Liver (tissue), 9 donors: Measurements from ENCODE around the gene CHL1. TPM values are rescaled to one million over a fixed set of nuclear protein-coding genes. Genes with fewer than 3 reads are reported as not detected.

Experiments
- DNase-seq: peaks from one replicate; pipeline ENCODE4 v3.0.0-alpha.2; 2017; ENCODE audit warnings: low spot score
- H3K27ac ChIP-seq, 2 donors: one replicate each; pipeline ENCODE4 v1.7.0; 2013; ENCODE audit warnings: inconsistent platforms in 2 of 2, low read length in 2 of 2, control low read depth in 1 of 2, low read depth in 1 of 2, mild to moderate bottlenecking in 1 of 2
- H3K27me3 ChIP-seq, 4 donors: one replicate each; pipeline versions ENCODE4 v1.6.1 to v1.7.0; 2013; ENCODE audit warnings: low read length in 3 of 4, inconsistent platforms in 1 of 4, mild to moderate bottlenecking in 1 of 4, moderate library complexity in 1 of 4; ENCODE audit not compliant: control insufficient read depth in 4 of 4, insufficient read depth in 4 of 4
- H3K36me3 ChIP-seq, 4 donors: one replicate each; pipeline versions ENCODE4 v1.6.1 to v1.7.0; 2013; ENCODE audit warnings: low read length in 3 of 4, mild to moderate bottlenecking in 3 of 4, low read depth in 1 of 4, moderate library complexity in 1 of 4; ENCODE audit not compliant: control insufficient read depth in 4 of 4, insufficient read depth in 3 of 4
- H3K4me1 ChIP-seq, 4 donors: one replicate each; pipeline versions ENCODE4 v1.6.1 to v1.7.0; 2013; ENCODE audit warnings: low read length in 3 of 4, mild to moderate bottlenecking in 3 of 4, moderate library complexity in 1 of 4; ENCODE audit not compliant: control insufficient read depth in 4 of 4, insufficient read depth in 4 of 4
- H3K4me3 ChIP-seq, 3 donors: one replicate each; pipeline versions ENCODE4 v1.6.1 to v1.7.0; 2013; ENCODE audit warnings: low read length in 3 of 3, control low read depth in 1 of 3, low read depth in 1 of 3, mild to moderate bottlenecking in 1 of 3
- H3K9ac ChIP-seq, 2 donors: one replicate each; pipeline ENCODE4 v1.7.0; 2013; ENCODE audit warnings: low read length in 2 of 2, mild to moderate bottlenecking in 2 of 2, moderate library complexity in 2 of 2, control low read depth in 1 of 2, low read depth in 1 of 2
- H3K9me3 ChIP-seq, 4 donors: one replicate each; pipeline versions ENCODE4 v1.6.1 to v1.7.0; 2013; ENCODE audit warnings: low read length in 3 of 4; ENCODE audit not compliant: control insufficient read depth in 4 of 4
- EGR1 ChIP-seq, 2 donors: IDR thresholded peaks; 2 replicates each; pipeline ENCODE4 v1.6.1; 2016 to 2018; ENCODE audit warnings: antibody characterized with exemption in 2 of 2, low read depth in 2 of 2
- FOXA2 ChIP-seq: IDR thresholded peaks from 2 replicates; pipeline ENCODE4 v1.6.1; 2016; ENCODE audit warnings: antibody characterized with exemption
- HNF4A ChIP-seq, 2 donors: conservative IDR thresholded peaks; 2 replicates each; pipeline ENCODE4 v1.6.1; 2016; ENCODE audit warnings: antibody characterized with exemption in 2 of 2, mild to moderate bottlenecking in 2 of 2
- HNF4G ChIP-seq: IDR thresholded peaks from 2 replicates; pipeline ENCODE4 v1.6.1; 2016; ENCODE audit warnings: antibody characterized with exemption
- JUND ChIP-seq, 2 donors: IDR thresholded peaks; 2 replicates each; pipeline ENCODE4 v1.6.1; 2016; ENCODE audit warnings: antibody characterized with exemption in 2 of 2
- RAD21 ChIP-seq, 2 donors: IDR thresholded peaks; 2 replicates each; pipeline ENCODE4 v1.6.1; 2016; ENCODE audit warnings: antibody characterized with exemption in 2 of 2, mild to moderate bottlenecking in 2 of 2
- RXRA ChIP-seq, 2 donors: IDR thresholded peaks; 2 replicates each; pipeline ENCODE4 v1.6.1; 2017 to 2018; ENCODE audit warnings: antibody characterized with exemption in 2 of 2, mild to moderate bottlenecking in 1 of 2
- SP1 ChIP-seq: IDR thresholded peaks from 2 replicates; pipeline ENCODE4 v1.6.1; 2018; ENCODE audit warnings: antibody characterized with exemption, mild to moderate bottlenecking
- TAF1 ChIP-seq: conservative IDR thresholded peaks from 2 replicates; pipeline ENCODE4 v1.6.1; 2016; ENCODE audit warnings: antibody characterized with exemption, mild to moderate bottlenecking
- YY1 ChIP-seq: IDR thresholded peaks from 2 replicates; pipeline ENCODE4 v1.6.1; 2016; ENCODE audit warnings: antibody characterized with exemption, mild to moderate bottlenecking
- WGBS: extraction: QIAGEN DNeasy Blood & Tissue Kit; methylation state at CpG from one replicate; pipeline ENCODE4 v1.1.7; 2013; 5-methylcytosine and 5-hydroxymethylcytosine counted together
- polyA plus RNA-seq, 2 donors: library from polyadenylated mRNA; stranded (reverse) in 1 of 2; unstranded in 1 of 2; fragments of 200-250 nt in 1 of 2; fragments of >200 nt in 1 of 2; fragmentation: Nextera tagmentation in 1 of 2; extraction: Ambion mirVana in 1 of 2; gene quantifications; one replicate each; pipeline versions ENCODE4 v1.2.1 to v1.2.3, GENCODE V29; 2013 to 2015
- total RNA-seq, 2 donors: library from RNA; depleted of rRNA; stranded (reverse); fragments of >200 nt; gene quantifications; one replicate each; pipeline ENCODE4 v1.2.3, GENCODE V29; 2014
- TF ChIP-seq, protein P1 (sequence below): IDR thresholded peaks from 2 replicates; pipeline ENCODE4 v1.6.1; 2016; ENCODE audit warnings: antibody characterized with exemption
- TF ChIP-seq, protein P2 (sequence below): IDR thresholded peaks from 2 replicates; pipeline ENCODE4 v1.6.1; 2016; ENCODE audit warnings: antibody characterized with exemption
- TF ChIP-seq, protein P3 (sequence below): IDR thresholded peaks from 2 replicates; pipeline ENCODE4 v1.6.1; 2016; ENCODE audit warnings: antibody characterized with exemption, mild to moderate bottlenecking
- TF ChIP-seq, protein P4 (sequence below): IDR thresholded peaks from 2 replicates; pipeline ENCODE4 v1.6.1; 2016; ENCODE audit warnings: antibody characterized with exemption
- donor health status: healthy.
- donor health status: healthy.
- donor health status: healthy.
- donor health status: healthy.
- donor health status: healthy.

The CHL1 gene
- total and polyA plus RNA-seq, 4 donors, result 0.03 to 8.1 (median 0.66) TPM

DNA sequence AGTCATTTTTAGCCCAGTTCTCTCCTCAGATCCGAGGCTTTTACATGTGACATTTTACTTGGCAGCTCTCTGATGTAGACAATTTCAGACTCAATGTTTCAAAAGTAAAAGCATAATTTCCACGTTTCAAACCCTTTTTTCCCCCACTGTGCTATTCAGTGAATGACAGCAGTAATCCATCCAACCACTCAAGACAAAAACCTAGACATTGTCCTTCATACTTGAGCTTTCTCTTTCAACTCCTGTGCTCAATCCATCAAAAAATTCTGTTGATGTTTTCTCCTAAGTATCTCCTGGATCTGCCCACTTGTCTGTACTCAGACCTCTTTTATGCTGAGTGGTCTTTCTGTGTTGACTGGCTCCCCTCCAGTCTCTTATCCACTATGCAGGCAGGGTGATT is 214.7 kb downstream of the CHL1 start:
- Histone ChIP-seq H3K9me3 (no peaks in the 10 kb centered on the region), H3K27me3 (no peaks in the 10 kb centered on the region), H3K4me3 (no peak overlapping the region), H3K4me1 (no peaks in the 10 kb centered on the region), H3K27ac (no peak overlapping the region), H3K36me3 (no peaks in the 10 kb centered on the region), H3K9ac (no peak overlapping the region)
- no peak for DNase-seq
- TF ChIP-seq, protein P1, sequence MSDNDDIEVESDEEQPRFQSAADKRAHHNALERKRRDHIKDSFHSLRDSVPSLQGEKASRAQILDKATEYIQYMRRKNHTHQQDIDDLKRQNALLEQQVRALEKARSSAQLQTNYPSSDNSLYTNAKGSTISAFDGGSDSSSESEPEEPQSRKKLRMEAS, result no peak
- TF ChIP-seq HNF4G (no peak), FOXA2 (no peak), EGR1 (IDR thresholded peaks at IDR 0.05; ENCODE audit: low read depth in 2 of 2) (no peak), RXRA (IDR thresholded peaks at IDR 0.05) (no peak), YY1 (no peak), JUND (IDR thresholded peaks at IDR 0.05) (no peak), HNF4A (conservative IDR thresholded peaks at IDR 0.05) (no peak), SP1 (no peak), TAF1 (no peak)
- TF ChIP-seq, protein P2, sequence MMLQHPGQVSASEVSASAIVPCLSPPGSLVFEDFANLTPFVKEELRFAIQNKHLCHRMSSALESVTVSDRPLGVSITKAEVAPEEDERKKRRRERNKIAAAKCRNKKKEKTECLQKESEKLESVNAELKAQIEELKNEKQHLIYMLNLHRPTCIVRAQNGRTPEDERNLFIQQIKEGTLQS, result no peak
- TF ChIP-seq, protein P3, sequence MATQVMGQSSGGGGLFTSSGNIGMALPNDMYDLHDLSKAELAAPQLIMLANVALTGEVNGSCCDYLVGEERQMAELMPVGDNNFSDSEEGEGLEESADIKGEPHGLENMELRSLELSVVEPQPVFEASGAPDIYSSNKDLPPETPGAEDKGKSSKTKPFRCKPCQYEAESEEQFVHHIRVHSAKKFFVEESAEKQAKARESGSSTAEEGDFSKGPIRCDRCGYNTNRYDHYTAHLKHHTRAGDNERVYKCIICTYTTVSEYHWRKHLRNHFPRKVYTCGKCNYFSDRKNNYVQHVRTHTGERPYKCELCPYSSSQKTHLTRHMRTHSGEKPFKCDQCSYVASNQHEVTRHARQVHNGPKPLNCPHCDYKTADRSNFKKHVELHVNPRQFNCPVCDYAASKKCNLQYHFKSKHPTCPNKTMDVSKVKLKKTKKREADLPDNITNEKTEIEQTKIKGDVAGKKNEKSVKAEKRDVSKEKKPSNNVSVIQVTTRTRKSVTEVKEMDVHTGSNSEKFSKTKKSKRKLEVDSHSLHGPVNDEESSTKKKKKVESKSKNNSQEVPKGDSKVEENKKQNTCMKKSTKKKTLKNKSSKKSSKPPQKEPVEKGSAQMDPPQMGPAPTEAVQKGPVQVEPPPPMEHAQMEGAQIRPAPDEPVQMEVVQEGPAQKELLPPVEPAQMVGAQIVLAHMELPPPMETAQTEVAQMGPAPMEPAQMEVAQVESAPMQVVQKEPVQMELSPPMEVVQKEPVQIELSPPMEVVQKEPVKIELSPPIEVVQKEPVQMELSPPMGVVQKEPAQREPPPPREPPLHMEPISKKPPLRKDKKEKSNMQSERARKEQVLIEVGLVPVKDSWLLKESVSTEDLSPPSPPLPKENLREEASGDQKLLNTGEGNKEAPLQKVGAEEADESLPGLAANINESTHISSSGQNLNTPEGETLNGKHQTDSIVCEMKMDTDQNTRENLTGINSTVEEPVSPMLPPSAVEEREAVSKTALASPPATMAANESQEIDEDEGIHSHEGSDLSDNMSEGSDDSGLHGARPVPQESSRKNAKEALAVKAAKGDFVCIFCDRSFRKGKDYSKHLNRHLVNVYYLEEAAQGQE, result no peak
- TF ChIP-seq, protein P4, sequence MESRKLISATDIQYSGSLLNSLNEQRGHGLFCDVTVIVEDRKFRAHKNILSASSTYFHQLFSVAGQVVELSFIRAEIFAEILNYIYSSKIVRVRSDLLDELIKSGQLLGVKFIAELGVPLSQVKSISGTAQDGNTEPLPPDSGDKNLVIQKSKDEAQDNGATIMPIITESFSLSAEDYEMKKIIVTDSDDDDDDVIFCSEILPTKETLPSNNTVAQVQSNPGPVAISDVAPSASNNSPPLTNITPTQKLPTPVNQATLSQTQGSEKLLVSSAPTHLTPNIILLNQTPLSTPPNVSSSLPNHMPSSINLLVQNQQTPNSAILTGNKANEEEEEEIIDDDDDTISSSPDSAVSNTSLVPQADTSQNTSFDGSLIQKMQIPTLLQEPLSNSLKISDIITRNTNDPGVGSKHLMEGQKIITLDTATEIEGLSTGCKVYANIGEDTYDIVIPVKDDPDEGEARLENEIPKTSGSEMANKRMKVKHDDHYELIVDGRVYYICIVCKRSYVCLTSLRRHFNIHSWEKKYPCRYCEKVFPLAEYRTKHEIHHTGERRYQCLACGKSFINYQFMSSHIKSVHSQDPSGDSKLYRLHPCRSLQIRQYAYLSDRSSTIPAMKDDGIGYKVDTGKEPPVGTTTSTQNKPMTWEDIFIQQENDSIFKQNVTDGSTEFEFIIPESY, result no peak
- WGBS, result 26% methylated on average over 2 of the region's 2 CpGs

DNA sequence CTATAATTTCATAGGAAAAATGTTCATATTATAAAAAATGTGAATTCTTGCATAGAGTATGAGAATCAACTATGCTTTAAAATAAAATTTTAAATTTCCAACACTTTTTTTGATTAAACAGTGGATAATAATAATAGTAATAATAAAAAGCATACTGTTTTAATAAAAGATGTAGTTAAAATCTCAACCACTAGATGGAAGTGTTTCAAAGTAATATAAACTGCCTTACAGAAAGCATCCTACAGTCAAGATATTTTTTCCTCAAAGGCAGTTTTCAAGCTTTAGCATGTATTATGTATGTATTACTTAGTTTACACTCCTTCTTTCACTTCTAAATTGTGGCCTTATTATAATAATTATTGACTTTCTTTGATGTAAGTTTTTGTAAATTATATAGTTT is 217.5 kb downstream of the CHL1 start:
- no peaks in the 10 kb centered on the region for H3K36me3 ChIP-seq
- no peak overlapping the region for H3K4me3 ChIP-seq
- H3K9me3 ChIP-seq, result no peaks in the 10 kb centered on the region
- no peaks in the 10 kb centered on the region for H3K4me1 ChIP-seq
- TF ChIP-seq, protein P3, result no peak
- peak; percentile 27 to 32 for TF ChIP-seq RAD21 (IDR thresholded peaks at IDR 0.05)
- no peak for DNase-seq
- H3K27ac ChIP-seq, result no peak overlapping the region
- H3K27me3 ChIP-seq, result no peaks in the 10 kb centered on the region
- no peak overlapping the region for H3K9ac ChIP-seq
